ENCODE measurements around the gene EPHA5. TPM values are rescaled to one million over a fixed set of nuclear protein-coding genes. Genes with fewer than 3 reads are reported as not detected.

Gene EPHA5
- total RNA-seq, 1 experiment from 2014 or later = 1.9 TPM

- CTCF ChIA-PET = no interaction called here
- H3K4me1 ChIP-seq (ENCODE audit: control insufficient read depth, insufficient read depth, low read length) = no peaks in the 10 kb centered on the region
- intact Hi-C loops (cut with micrococcal nuclease; ENCODE audit: unreplicated experiment) = no loop called here
- H3K9me3 ChIP-seq (ENCODE audit: control insufficient read depth, insufficient read depth, low read depth, low read length) = no peaks in the 10 kb centered on the region
- H3K36me3 ChIP-seq (ENCODE audit: control insufficient read depth, insufficient read depth, low read length) = no peaks in the 10 kb centered on the region
- no peak for ATAC-seq
- H3K27ac ChIP-seq (ENCODE audit: low read length) = no peak overlapping the region
- no peak overlapping the region for H3K4me3 ChIP-seq (ENCODE audit: low read depth in 2 of 2, low read length in 2 of 2)
- TF ChIP-seq TCF7L2 (IDR thresholded peaks at IDR 0.05; ENCODE audit: low read depth, low read length) = no peak
- no peak for TF ChIP-seq REST (IDR thresholded peaks at IDR 0.05; ENCODE audit: insufficient read depth in 1 of 2, low read depth in 2 of 2, low read length in 1 of 2)
- TF ChIP-seq POLR2AphosphoS5 (IDR thresholded peaks at IDR 0.05; ENCODE audit: low read depth, low read length) = no peak
- TF ChIP-seq CTCF (IDR thresholded peaks at IDR 0.05) = no peak
- no peak for TF ChIP-seq SIN3A (IDR thresholded peaks at IDR 0.05; ENCODE audit: borderline replicate concordance, insufficient read depth, low read depth, low read length)
- BruUV-seq (replicated peaks) = no TSS peak
- POLR2A ChIA-PET = no interaction called here
- no peaks in the 10 kb centered on the region for H3K27me3 ChIP-seq (ENCODE audit: control insufficient read depth, insufficient read depth, low read length)
- in situ Hi-C loops (cut with HindIII; ENCODE audit: low pct_unique_long_range_greater_than_20kb, low sequenced_read_pairs) = no loop called here
- DNase-seq (ENCODE audit: low read depth, low spot score) = no peak
These were observed 15.3 kb downstream of the EPHA5 start for GRCh38 chr4:65654976-65655375.

GRCh38 chr4:65653740-65654361, 16.4 kb downstream of the EPHA5 start:
- ATAC-seq (no peak), DNase-seq (ENCODE audit: low read depth, low spot score) (no peak)
- in situ Hi-C loops (cut with HindIII; ENCODE audit: low pct_unique_long_range_greater_than_20kb, low sequenced_read_pairs) (no loop called here), intact Hi-C loops (cut with micrococcal nuclease; ENCODE audit: unreplicated experiment) (no loop called here)
- Histone ChIP-seq H3K4me3 (ENCODE audit: low read depth in 2 of 2, low read length in 2 of 2) (no peak overlapping the region), H3K27ac (ENCODE audit: low read length) (no peak overlapping the region), H3K27me3 (ENCODE audit: control insufficient read depth, insufficient read depth, low read length) (no peaks in the 10 kb centered on the region), H3K4me1 (ENCODE audit: control insufficient read depth, insufficient read depth, low read length) (no peaks in the 10 kb centered on the region), H3K36me3 (ENCODE audit: control insufficient read depth, insufficient read depth, low read length) (no peaks in the 10 kb centered on the region), H3K9me3 (ENCODE audit: control insufficient read depth, insufficient read depth, low read depth, low read length) (no peaks in the 10 kb centered on the region)
- POLR2A ChIA-PET = no interaction called here
- no TSS peak for BruUV-seq (replicated peaks)
- CTCF ChIA-PET = no interaction called here
- TF ChIP-seq REST (IDR thresholded peaks at IDR 0.05; ENCODE audit: insufficient read depth in 1 of 2, low read depth in 2 of 2, low read length in 1 of 2) = no peak
- no peak for TF ChIP-seq POLR2AphosphoS5 (IDR thresholded peaks at IDR 0.05; ENCODE audit: low read depth, low read length)
- TF ChIP-seq TCF7L2 (IDR thresholded peaks at IDR 0.05; ENCODE audit: low read depth, low read length) = no peak
- TF ChIP-seq SIN3A (IDR thresholded peaks at IDR 0.05; ENCODE audit: borderline replicate concordance, insufficient read depth, low read depth, low read length) = no peak
- TF ChIP-seq CTCF (IDR thresholded peaks at IDR 0.05) = no peak
